ENCODE measurements around the gene ZSCAN10.

Gene ZSCAN10

GRCh38 chr16:3088925-3089716 is 10.0 kb downstream of the ZSCAN10 start:
- Histone ChIP-seq H2AK5ac (ENCODE audit: low read length) (no peak overlapping the region), H3K79me1 (ENCODE audit: low read length) (no peaks in the 10 kb centered on the region), H3K14ac (ENCODE audit: low read length) (no peak overlapping the region), H3K36me3 (ENCODE audit: control insufficient read depth in 1 of 2, insufficient read depth in 2 of 2, low read length in 2 of 2) (no peaks in the 10 kb centered on the region), H3K4me3 (ENCODE audit: low read depth, low read length) (no peak overlapping the region), H4K91ac (ENCODE audit: low read depth, low read length) (no peak overlapping the region), H3K23ac (ENCODE audit: low read length) (no peak overlapping the region), H2AFZ (ENCODE audit: insufficient read depth, low read length, poor library complexity) (no peak overlapping the region), H3K27me3 (ENCODE audit: insufficient read depth, low read length) (no peaks in the 10 kb centered on the region), H3K9ac (ENCODE audit: low read length) (no peak overlapping the region), H2BK12ac (ENCODE audit: low read length) (no peak overlapping the region), H3K4ac (ENCODE audit: low read depth, low read length) (no peak overlapping the region), H3K9me3 (ENCODE audit: insufficient read depth, low read depth, low read length) (no peaks in the 10 kb centered on the region), H3K18ac (ENCODE audit: low read length) (no peak overlapping the region), H2BK5ac (ENCODE audit: low read depth, low read length, poor library complexity) (no peak overlapping the region), H3K79me2 (ENCODE audit: control insufficient read depth, insufficient read depth, low read length, poor library complexity) (no peaks in the 10 kb centered on the region), H3K4me2 (ENCODE audit: low read length) (no peak overlapping the region), H4K12ac (ENCODE audit: low read depth, low read length) (no peak overlapping the region), H2BK120ac (ENCODE audit: insufficient read depth, low read length, poor library complexity) (no peak overlapping the region), H3K27ac (ENCODE audit: low read depth, low read length) (no peak overlapping the region), H3K4me1 (ENCODE audit: control insufficient read depth in 1 of 2, insufficient read depth in 2 of 2, low read length in 2 of 2) (no peaks in the 10 kb centered on the region), H4K8ac (ENCODE audit: low read depth, low read length) (no peak overlapping the region)
- DNase-seq = peak in 1 of 2 donors; percentile 9
- no CpG with 5 or more reads among the region's 71 CpGs for WGBS (ENCODE audit: extremely low coverage, insufficient coverage, insufficient read length)

GRCh38 chr16:3088450-3088849 is 10.6 kb downstream of the ZSCAN10 start:
- no peak overlapping the region for H3K18ac ChIP-seq (ENCODE audit: low read length)
- H2BK5ac ChIP-seq (ENCODE audit: low read depth, low read length, poor library complexity) = no peak overlapping the region
- H4K8ac ChIP-seq (ENCODE audit: low read depth, low read length) = no peak overlapping the region
- H3K4me3 ChIP-seq (ENCODE audit: low read depth, low read length) = no peak overlapping the region
- H4K91ac ChIP-seq (ENCODE audit: low read depth, low read length) = no peak overlapping the region
- H3K36me3 ChIP-seq (ENCODE audit: control insufficient read depth in 1 of 2, insufficient read depth in 2 of 2, low read length in 2 of 2) = no peaks in the 10 kb centered on the region
- no peak overlapping the region for H3K4me2 ChIP-seq (ENCODE audit: low read length)
- H3K9me3 ChIP-seq (ENCODE audit: insufficient read depth, low read depth, low read length) = no peaks in the 10 kb centered on the region
- H4K12ac ChIP-seq (ENCODE audit: low read depth, low read length) = no peak overlapping the region
- no peaks in the 10 kb centered on the region for H3K4me1 ChIP-seq (ENCODE audit: control insufficient read depth in 1 of 2, insufficient read depth in 2 of 2, low read length in 2 of 2)
- H3K79me2 ChIP-seq (ENCODE audit: control insufficient read depth, insufficient read depth, low read length, poor library complexity) = no peaks in the 10 kb centered on the region
- no peaks in the 10 kb centered on the region for H3K27me3 ChIP-seq (ENCODE audit: insufficient read depth, low read length)
- no CpG with 5 or more reads among the region's 7 CpGs for WGBS (ENCODE audit: extremely low coverage, insufficient coverage, insufficient read length)
- no peak overlapping the region for H2AFZ ChIP-seq (ENCODE audit: insufficient read depth, low read length, poor library complexity)
- H2BK120ac ChIP-seq (ENCODE audit: insufficient read depth, low read length, poor library complexity) = no peak overlapping the region
- H3K27ac ChIP-seq (ENCODE audit: low read depth, low read length) = no peak overlapping the region
- no peak overlapping the region for H2BK12ac ChIP-seq (ENCODE audit: low read length)
- no peak overlapping the region for H3K4ac ChIP-seq (ENCODE audit: low read depth, low read length)
- no peak overlapping the region for H3K23ac ChIP-seq (ENCODE audit: low read length)
- H3K9ac ChIP-seq (ENCODE audit: low read length) = no peak overlapping the region
- no peak for DNase-seq
- H3K79me1 ChIP-seq (ENCODE audit: low read length) = no peaks in the 10 kb centered on the region
- no peak overlapping the region for H2AK5ac ChIP-seq (ENCODE audit: low read length)
- no peak overlapping the region for H3K14ac ChIP-seq (ENCODE audit: low read length)

GRCh38 chr16:3087243-3088235 is 11.6 kb downstream of the ZSCAN10 start:
- H3K79me2 ChIP-seq (ENCODE audit: control insufficient read depth, insufficient read depth, low read length, poor library complexity) = no peaks in the 10 kb centered on the region
- no peak overlapping the region for H3K4ac ChIP-seq (ENCODE audit: low read depth, low read length)
- H3K4me1 ChIP-seq (ENCODE audit: control insufficient read depth in 1 of 2, insufficient read depth in 2 of 2, low read length in 2 of 2) = no peaks in the 10 kb centered on the region
- H3K79me1 ChIP-seq (ENCODE audit: low read length) = no peaks in the 10 kb centered on the region
- H3K36me3 ChIP-seq (ENCODE audit: control insufficient read depth in 1 of 2, insufficient read depth in 2 of 2, low read length in 2 of 2) = no peaks in the 10 kb centered on the region
- H2BK5ac ChIP-seq (ENCODE audit: low read depth, low read length, poor library complexity) = no peak overlapping the region
- H4K12ac ChIP-seq (ENCODE audit: low read depth, low read length) = no peak overlapping the region
- H3K9me3 ChIP-seq (ENCODE audit: insufficient read depth, low read depth, low read length) = no peaks in the 10 kb centered on the region
- no CpG with 5 or more reads among the region's 18 CpGs for WGBS (ENCODE audit: extremely low coverage, insufficient coverage, insufficient read length)
- no peak overlapping the region for H2BK120ac ChIP-seq (ENCODE audit: insufficient read depth, low read length, poor library complexity)
- H3K14ac ChIP-seq (ENCODE audit: low read length) = no peak overlapping the region
- H4K8ac ChIP-seq (ENCODE audit: low read depth, low read length) = no peak overlapping the region
- H3K4me2 ChIP-seq (ENCODE audit: low read length) = no peak overlapping the region
- no peak overlapping the region for H3K18ac ChIP-seq (ENCODE audit: low read length)
- H3K23ac ChIP-seq (ENCODE audit: low read length) = no peak overlapping the region
- no peak overlapping the region for H3K4me3 ChIP-seq (ENCODE audit: low read depth, low read length)
- H3K9ac ChIP-seq (ENCODE audit: low read length) = no peak overlapping the region
- H2BK12ac ChIP-seq (ENCODE audit: low read length) = no peak overlapping the region
- no peak for DNase-seq
- no peak overlapping the region for H2AFZ ChIP-seq (ENCODE audit: insufficient read depth, low read length, poor library complexity)
- H4K91ac ChIP-seq (ENCODE audit: low read depth, low read length) = no peak overlapping the region
- no peak overlapping the region for H2AK5ac ChIP-seq (ENCODE audit: low read length)
- H3K27me3 ChIP-seq (ENCODE audit: insufficient read depth, low read length) = no peaks in the 10 kb centered on the region
- H3K27ac ChIP-seq (ENCODE audit: low read depth, low read length) = no peak overlapping the region

GRCh38 chr16:3086596-3087242 is 12.4 kb downstream of the ZSCAN10 start:
- no CpG with 5 or more reads among the region's 14 CpGs for WGBS (ENCODE audit: extremely low coverage, insufficient coverage, insufficient read length)
- no peak for DNase-seq
- H3K9ac ChIP-seq (ENCODE audit: low read length) = no peak overlapping the region
- no peak overlapping the region for H3K14ac ChIP-seq (ENCODE audit: low read length)
- no peak overlapping the region for H3K4me2 ChIP-seq (ENCODE audit: low read length)
- no peaks in the 10 kb centered on the region for H3K79me2 ChIP-seq (ENCODE audit: control insufficient read depth, insufficient read depth, low read length, poor library complexity)
- no peaks in the 10 kb centered on the region for H3K4me1 ChIP-seq (ENCODE audit: control insufficient read depth in 1 of 2, insufficient read depth in 2 of 2, low read length in 2 of 2)
- no peaks in the 10 kb centered on the region for H3K79me1 ChIP-seq (ENCODE audit: low read length)
- H4K12ac ChIP-seq (ENCODE audit: low read depth, low read length) = no peak overlapping the region
- H3K27me3 ChIP-seq (ENCODE audit: insufficient read depth, low read length) = no peaks in the 10 kb centered on the region
- H4K8ac ChIP-seq (ENCODE audit: low read depth, low read length) = no peak overlapping the region
- no peak overlapping the region for H3K4ac ChIP-seq (ENCODE audit: low read depth, low read length)
- no peak overlapping the region for H3K27ac ChIP-seq (ENCODE audit: low read depth, low read length)
- no peak overlapping the region for H2BK12ac ChIP-seq (ENCODE audit: low read length)
- no peak overlapping the region for H4K91ac ChIP-seq (ENCODE audit: low read depth, low read length)
- no peaks in the 10 kb centered on the region for H3K36me3 ChIP-seq (ENCODE audit: control insufficient read depth in 1 of 2, insufficient read depth in 2 of 2, low read length in 2 of 2)
- H2AFZ ChIP-seq (ENCODE audit: insufficient read depth, low read length, poor library complexity) = no peak overlapping the region
- H3K9me3 ChIP-seq (ENCODE audit: insufficient read depth, low read depth, low read length) = no peaks in the 10 kb centered on the region
- no peak overlapping the region for H2BK120ac ChIP-seq (ENCODE audit: insufficient read depth, low read length, poor library complexity)
- H3K23ac ChIP-seq (ENCODE audit: low read length) = no peak overlapping the region
- H2AK5ac ChIP-seq (ENCODE audit: low read length) = no peak overlapping the region
- no peak overlapping the region for H3K4me3 ChIP-seq (ENCODE audit: low read depth, low read length)
- no peak overlapping the region for H3K18ac ChIP-seq (ENCODE audit: low read length)
- H2BK5ac ChIP-seq (ENCODE audit: low read depth, low read length, poor library complexity) = no peak overlapping the region

Data from trophoblast cell (in vitro differentiated cells and primary cell).